Astrocyte (in vitro differentiated cells and primary cell): Measurements from ENCODE around the gene OGN. TPM values are rescaled to one million over a fixed set of nuclear protein-coding genes. Genes with fewer than 3 reads are reported as not detected.

Experiments used
- DNase-seq: peaks from one replicate; pipeline ENCODE4 v3.0.0-alpha.2; 2010; ENCODE audit warnings: low read depth
- FAIRE-seq: peaks from 2 replicates; lab custom pipeline; 2011; peaks lifted over from hg19 to GRCh38; lab: Jason Lieb, UNC
- H2AFZ ChIP-seq: 2 replicates; pipeline ENCODE4 v1.6.0; 2012; ENCODE audit warnings: low read depth, low read length, inconsistent platforms
- H3K27ac ChIP-seq: 2 replicates; pipeline ENCODE4 v1.5.1; 2011; ENCODE audit warnings: low read depth, low read length, inconsistent platforms
- H3K27me3 ChIP-seq: 2 replicates; pipeline ENCODE4 v1.6.0; 2011; ENCODE audit warnings: low read length, inconsistent platforms; ENCODE audit not compliant: insufficient read depth
- H3K36me3 ChIP-seq: 2 replicates; pipeline ENCODE4 v1.5.1; 2011; ENCODE audit warnings: low read length, inconsistent platforms; ENCODE audit not compliant: insufficient read depth
- H3K4me1 ChIP-seq: 2 replicates; pipeline ENCODE4 v1.5.1; 2011; ENCODE audit warnings: low read length, inconsistent platforms; ENCODE audit not compliant: insufficient read depth
- H3K4me2 ChIP-seq: 2 replicates; pipeline ENCODE4 v1.6.0; 2012; ENCODE audit warnings: low read length, inconsistent platforms
- H3K4me3 ChIP-seq: 2 replicates; pipeline ENCODE4 v1.5.1; 2011; ENCODE audit warnings: low read depth, mild to moderate bottlenecking, low read length, inconsistent platforms; ENCODE audit not compliant: insufficient read depth
- H3K79me2 ChIP-seq: 2 replicates; pipeline ENCODE4 v1.6.0; 2012; ENCODE audit warnings: mild to moderate bottlenecking, low read length, inconsistent platforms; ENCODE audit not compliant: insufficient read depth
- H3K9ac ChIP-seq: 2 replicates; pipeline ENCODE4 v1.6.0; 2012; ENCODE audit warnings: mild to moderate bottlenecking, low read length, inconsistent platforms
- H3K9me3 ChIP-seq: 2 replicates; pipeline ENCODE4 v1.5.1; 2012; ENCODE audit warnings: low read depth, mild to moderate bottlenecking, low read length, inconsistent platforms; ENCODE audit not compliant: insufficient read depth
- H4K20me1 ChIP-seq: 2 replicates; pipeline ENCODE4 v1.6.0; 2012; ENCODE audit warnings: low read length, inconsistent platforms; ENCODE audit not compliant: insufficient read depth
- H3K27ac Mint-ChIP-seq: one replicate; pipeline ENCODE4 v1.8.0; 2021; ENCODE audit warnings: mild to moderate bottlenecking, mixed read lengths; ENCODE audit not compliant: unreplicated experiment
- H3K27me3 Mint-ChIP-seq: one replicate; pipeline ENCODE4 v1.8.0; 2021; ENCODE audit warnings: low read depth, mixed read lengths; ENCODE audit not compliant: unreplicated experiment
- H3K36me3 Mint-ChIP-seq: one replicate; pipeline ENCODE4 v1.8.0; 2021; ENCODE audit warnings: low read depth, mixed read lengths; ENCODE audit not compliant: unreplicated experiment
- H3K4me1 Mint-ChIP-seq: one replicate; pipeline ENCODE4 v1.8.0; 2021; ENCODE audit warnings: low read depth, mixed read lengths; ENCODE audit not compliant: unreplicated experiment
- H3K4me3 Mint-ChIP-seq: one replicate; pipeline ENCODE4 v1.8.0; 2021; ENCODE audit warnings: mild to moderate bottlenecking, moderate library complexity, mixed read lengths; ENCODE audit not compliant: unreplicated experiment
- H3K9me3 Mint-ChIP-seq: one replicate; pipeline ENCODE4 v1.8.0; 2021; ENCODE audit warnings: mild to moderate bottlenecking, mixed read lengths; ENCODE audit not compliant: unreplicated experiment
- EZH2 ChIP-seq: IDR thresholded peaks from 2 replicates; pipeline ENCODE4 v1.6.1; 2012; ENCODE audit warnings: mild to moderate bottlenecking, low read length, inconsistent platforms; ENCODE audit not compliant: insufficient read depth
- total RNA-seq: library from RNA; stranded (reverse); gene quantifications from 2 replicates; pipeline ENCODE4 v1.2.1, GENCODE V29; 2021
- TF ChIP-seq, protein P1 (sequence below): IDR thresholded peaks from 2 replicates; pipeline ENCODE4 v1.5.1; 2011; ENCODE audit warnings: low read depth, mild to moderate bottlenecking, inconsistent platforms, low read length, moderate library complexity; ENCODE audit not compliant: insufficient read depth

The OGN gene
- total RNA-seq, 1 donor from 2014 or later = not detected

DNA sequence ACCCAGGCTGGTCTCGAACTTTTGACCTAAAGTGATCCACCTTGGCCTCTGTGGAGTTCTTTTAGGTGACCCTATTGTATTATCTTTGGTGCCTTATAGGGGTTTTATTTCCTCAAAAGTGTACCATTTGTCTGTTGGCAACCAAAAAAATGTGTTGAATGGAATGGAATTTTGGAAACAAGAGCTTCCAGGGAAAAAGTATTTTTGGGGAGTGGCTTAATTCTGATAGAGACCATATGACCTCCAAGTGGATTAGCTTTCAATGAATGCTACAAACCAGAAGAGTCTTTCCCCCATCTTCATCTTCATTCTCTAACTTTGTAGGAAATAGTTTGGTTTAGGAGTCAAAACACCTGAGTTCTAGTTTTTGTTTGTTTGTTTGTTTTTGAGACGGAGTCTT, 3.4 kb upstream of the OGN start:
- Mint-ChIP-seq H3K27ac (no peak overlapping the region), H3K36me3 (no peaks in the 10 kb centered on the region), H3K4me1 (peaks cover 7% of the 10 kb centered on the region), H3K9me3 (no peaks in the 10 kb centered on the region), H3K4me3 (no peak overlapping the region), H3K27me3 (no peaks in the 10 kb centered on the region)
- H3K27ac ChIP-seq = no peak overlapping the region
- no peaks in the 10 kb centered on the region for H4K20me1 ChIP-seq
- no peaks in the 10 kb centered on the region for H3K36me3 ChIP-seq
- no peak overlapping the region for H3K4me2 ChIP-seq
- no peaks in the 10 kb centered on the region for H3K79me2 ChIP-seq
- TF ChIP-seq, protein P1, sequence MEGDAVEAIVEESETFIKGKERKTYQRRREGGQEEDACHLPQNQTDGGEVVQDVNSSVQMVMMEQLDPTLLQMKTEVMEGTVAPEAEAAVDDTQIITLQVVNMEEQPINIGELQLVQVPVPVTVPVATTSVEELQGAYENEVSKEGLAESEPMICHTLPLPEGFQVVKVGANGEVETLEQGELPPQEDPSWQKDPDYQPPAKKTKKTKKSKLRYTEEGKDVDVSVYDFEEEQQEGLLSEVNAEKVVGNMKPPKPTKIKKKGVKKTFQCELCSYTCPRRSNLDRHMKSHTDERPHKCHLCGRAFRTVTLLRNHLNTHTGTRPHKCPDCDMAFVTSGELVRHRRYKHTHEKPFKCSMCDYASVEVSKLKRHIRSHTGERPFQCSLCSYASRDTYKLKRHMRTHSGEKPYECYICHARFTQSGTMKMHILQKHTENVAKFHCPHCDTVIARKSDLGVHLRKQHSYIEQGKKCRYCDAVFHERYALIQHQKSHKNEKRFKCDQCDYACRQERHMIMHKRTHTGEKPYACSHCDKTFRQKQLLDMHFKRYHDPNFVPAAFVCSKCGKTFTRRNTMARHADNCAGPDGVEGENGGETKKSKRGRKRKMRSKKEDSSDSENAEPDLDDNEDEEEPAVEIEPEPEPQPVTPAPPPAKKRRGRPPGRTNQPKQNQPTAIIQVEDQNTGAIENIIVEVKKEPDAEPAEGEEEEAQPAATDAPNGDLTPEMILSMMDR = no peak
- TF ChIP-seq EZH2 = no peak
- H3K4me3 ChIP-seq = no peak overlapping the region
- H3K9ac ChIP-seq = no peak overlapping the region
- peaks cover 4% of the 10 kb centered on the region for H3K4me1 ChIP-seq
- no peak overlapping the region for H2AFZ ChIP-seq
- FAIRE-seq (no peak), DNase-seq (no peak)
- H3K9me3 ChIP-seq = no peaks in the 10 kb centered on the region
- H3K27me3 ChIP-seq = no peaks in the 10 kb centered on the region

DNA sequence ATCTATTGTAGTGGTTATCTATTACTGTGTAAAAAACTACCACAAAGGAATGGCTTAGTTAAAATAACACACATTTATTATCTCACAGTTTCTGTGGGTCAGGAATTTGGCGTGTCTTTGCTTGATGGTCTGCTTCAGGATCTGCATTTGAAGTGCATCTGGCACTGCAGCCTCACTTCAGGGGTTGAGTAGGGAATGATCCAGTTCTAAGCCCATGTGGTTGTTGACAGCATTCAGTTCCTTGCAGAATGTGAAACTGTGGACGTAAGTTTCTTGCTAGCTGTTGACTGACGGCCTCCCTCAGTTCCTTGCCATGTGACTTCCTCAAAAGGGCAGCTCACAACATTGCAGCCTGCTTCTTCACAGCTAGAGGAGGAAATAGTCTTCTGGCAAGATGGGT, 2.1 kb upstream of the OGN start:
- TF ChIP-seq, protein P1 = no peak
- TF ChIP-seq EZH2 = no peak
- Histone ChIP-seq H3K4me1 (peaks cover 4% of the 10 kb centered on the region), H3K27ac (no peak overlapping the region), H4K20me1 (no peaks in the 10 kb centered on the region), H3K9ac (no peak overlapping the region), H3K4me3 (no peak overlapping the region), H2AFZ (no peak overlapping the region), H3K36me3 (no peaks in the 10 kb centered on the region), H3K79me2 (no peaks in the 10 kb centered on the region), H3K9me3 (no peaks in the 10 kb centered on the region), H3K27me3 (no peaks in the 10 kb centered on the region), H3K4me2 (no peak overlapping the region)
- Mint-ChIP-seq H3K4me1 (peaks cover 7% of the 10 kb centered on the region), H3K27me3 (no peaks in the 10 kb centered on the region), H3K9me3 (no peaks in the 10 kb centered on the region), H3K27ac (no peak overlapping the region), H3K4me3 (no peak overlapping the region), H3K36me3 (no peaks in the 10 kb centered on the region)
- DNase-seq (peak; percentile 49), FAIRE-seq (no peak)

DNA sequence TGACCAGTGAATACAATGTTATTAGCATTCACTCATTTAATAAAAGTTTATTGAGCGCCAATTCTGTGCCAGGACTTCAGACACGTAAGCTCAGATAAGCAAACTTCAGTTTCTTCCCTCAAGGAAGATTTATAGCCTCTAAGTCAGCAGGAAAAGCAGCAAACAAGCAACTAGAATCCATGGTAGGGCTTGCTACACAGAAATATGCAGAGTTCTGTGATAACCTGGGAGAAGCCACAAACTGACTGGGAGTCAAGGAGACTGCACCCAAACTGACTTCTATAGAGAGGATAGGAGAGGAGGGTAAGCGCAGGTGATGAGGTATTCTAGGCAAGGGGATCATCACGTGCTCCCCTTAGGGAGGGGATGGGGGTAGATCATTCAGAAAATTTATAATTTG, 1.4 kb upstream of the OGN start:
- Mint-ChIP-seq H3K4me1 (peaks cover 7% of the 10 kb centered on the region), H3K36me3 (no peaks in the 10 kb centered on the region), H3K9me3 (no peaks in the 10 kb centered on the region), H3K4me3 (no peak overlapping the region), H3K27me3 (no peaks in the 10 kb centered on the region), H3K27ac (no peak overlapping the region)
- Histone ChIP-seq H3K79me2 (no peaks in the 10 kb centered on the region), H3K27me3 (no peaks in the 10 kb centered on the region), H2AFZ (no peak overlapping the region), H3K36me3 (no peaks in the 10 kb centered on the region), H3K4me1 (peaks cover 4% of the 10 kb centered on the region), H3K9me3 (no peaks in the 10 kb centered on the region), H3K9ac (no peak overlapping the region), H3K4me2 (no peak overlapping the region), H3K4me3 (no peak overlapping the region), H3K27ac (no peak overlapping the region), H4K20me1 (no peaks in the 10 kb centered on the region)
- no peak for TF ChIP-seq EZH2
- TF ChIP-seq, protein P1 = no peak
- DNase-seq = no peak
- FAIRE-seq = no peak
